COR-L47 (cell line): ENCODE results near the gene HUNK.

ENCODE experiments used
- DNase-seq: peaks from one replicate; lab custom pipeline; 2025; lab: John Stamatoyannopoulos, UW

HUNK gene

DNA sequence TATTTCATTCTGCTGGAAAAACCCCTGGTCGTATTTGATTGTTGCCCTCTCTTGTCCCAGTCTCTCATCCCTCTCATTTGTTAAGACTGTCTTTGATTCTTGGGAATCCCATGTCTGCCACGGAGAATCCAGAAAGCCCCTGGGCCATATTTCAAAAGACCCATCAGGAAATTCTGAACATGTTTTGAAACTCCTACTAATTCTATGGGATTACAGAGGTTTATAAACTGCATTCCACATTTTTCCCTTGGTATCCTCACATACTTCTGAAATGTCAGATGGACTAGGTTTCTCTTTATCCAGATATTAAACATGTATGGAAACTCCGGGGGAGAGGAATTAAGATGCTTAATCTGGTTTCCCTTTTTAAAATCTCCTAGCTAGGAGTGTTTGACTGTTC, 80.0 kb downstream of the HUNK start:
- no peak for DNase-seq

GRCh38 chr21:31957631-31958030, 84.8 kb downstream of the HUNK start:
- DNase-seq: no peak

DNA sequence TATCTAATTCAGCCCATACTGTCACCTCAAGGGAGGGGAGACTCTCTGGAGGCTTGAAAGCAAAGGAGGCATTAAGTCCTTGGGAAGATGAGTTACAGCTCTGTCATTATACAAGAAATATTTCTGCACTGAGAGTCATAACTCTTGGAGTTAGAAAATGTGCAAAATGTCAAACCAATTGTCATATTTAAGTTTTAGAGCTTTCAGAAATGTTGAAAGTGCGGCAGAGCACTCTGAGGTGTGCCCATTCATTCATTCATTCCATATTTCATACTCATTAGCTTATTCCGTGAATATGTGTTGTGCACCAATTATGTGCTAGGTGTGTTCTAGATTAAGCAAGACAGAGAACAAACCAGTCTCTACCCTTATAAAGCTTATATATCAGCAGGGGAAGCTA, 87.1 kb downstream of the HUNK start:
- DNase-seq: no peak

DNA sequence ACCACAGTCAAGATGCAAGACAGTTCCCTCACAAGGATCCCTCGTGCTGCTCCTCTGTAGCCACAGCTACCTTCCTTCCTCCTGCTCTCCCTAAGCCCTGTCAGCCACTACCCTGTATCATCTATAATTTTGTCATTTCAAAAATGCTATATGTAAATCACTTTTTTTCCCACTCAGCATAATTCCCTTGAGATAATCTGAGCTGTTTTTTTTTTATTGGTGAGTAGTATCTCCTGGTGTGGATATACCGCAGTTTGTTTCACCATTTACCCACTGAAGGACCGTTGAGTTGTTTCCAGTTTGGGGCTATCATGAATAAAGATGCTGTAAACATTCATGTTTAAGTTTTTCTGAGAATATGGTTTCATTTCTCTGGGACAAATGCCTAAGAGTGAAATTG, 88.2 kb downstream of the HUNK start:
- DNase-seq: no peak

- no peak for DNase-seq
Measured at GRCh38 chr21:31961704-31962103, 88.9 kb downstream of the HUNK start.

GRCh38 chr21:31964692-31965091, 91.9 kb downstream of the HUNK start:
- DNase-seq: no peak

DNA sequence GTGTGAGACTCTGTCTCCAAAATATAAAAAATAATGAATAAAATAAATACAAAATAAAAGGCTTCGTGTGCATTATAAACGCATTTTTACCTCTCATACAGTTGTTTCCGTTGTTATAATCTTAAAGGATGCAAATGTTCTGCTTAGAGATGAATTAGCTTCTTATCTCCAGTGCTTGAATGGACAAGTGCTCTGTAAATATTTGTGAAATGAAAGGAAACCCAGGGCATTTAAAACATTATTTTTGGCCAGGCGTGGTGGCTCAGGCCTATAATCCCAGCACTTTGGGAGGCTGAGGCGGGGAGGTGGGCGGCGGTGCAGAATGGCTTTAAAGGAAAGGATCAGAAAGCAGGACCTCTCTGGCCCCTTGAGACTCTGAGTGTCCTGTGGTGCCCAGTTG, 94.5 kb downstream of the HUNK start:
- DNase-seq: no peak

- no peak for DNase-seq
Measured at GRCh38 chr21:31972622-31973021, 99.8 kb downstream of the HUNK start.

DNA sequence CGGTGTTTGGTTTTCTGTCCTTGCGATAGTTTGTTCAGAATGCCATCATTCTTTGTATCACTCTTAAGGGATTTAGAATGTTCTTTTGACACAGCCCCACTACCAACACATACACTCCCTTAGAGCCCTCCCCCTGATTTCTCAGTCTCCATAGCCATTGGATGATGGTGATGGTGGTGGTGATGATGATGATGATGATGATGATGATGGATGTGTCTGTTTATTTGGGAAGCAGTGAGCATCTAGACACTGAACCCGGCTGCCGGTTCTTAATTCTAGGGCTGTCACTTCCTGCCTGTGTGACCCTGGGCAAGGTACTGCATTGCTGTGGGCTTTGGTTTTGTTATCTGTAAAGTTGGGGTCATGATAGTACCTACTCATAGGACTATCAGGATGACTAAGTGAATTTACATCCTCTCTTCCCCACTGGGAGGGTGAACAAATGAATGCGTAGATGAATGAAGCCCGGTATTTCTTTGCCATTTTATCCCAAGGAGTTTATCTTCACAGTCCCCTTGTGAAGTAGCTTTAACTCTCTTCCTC, 100.7 kb downstream of the HUNK start:
- no peak for DNase-seq

DNA sequence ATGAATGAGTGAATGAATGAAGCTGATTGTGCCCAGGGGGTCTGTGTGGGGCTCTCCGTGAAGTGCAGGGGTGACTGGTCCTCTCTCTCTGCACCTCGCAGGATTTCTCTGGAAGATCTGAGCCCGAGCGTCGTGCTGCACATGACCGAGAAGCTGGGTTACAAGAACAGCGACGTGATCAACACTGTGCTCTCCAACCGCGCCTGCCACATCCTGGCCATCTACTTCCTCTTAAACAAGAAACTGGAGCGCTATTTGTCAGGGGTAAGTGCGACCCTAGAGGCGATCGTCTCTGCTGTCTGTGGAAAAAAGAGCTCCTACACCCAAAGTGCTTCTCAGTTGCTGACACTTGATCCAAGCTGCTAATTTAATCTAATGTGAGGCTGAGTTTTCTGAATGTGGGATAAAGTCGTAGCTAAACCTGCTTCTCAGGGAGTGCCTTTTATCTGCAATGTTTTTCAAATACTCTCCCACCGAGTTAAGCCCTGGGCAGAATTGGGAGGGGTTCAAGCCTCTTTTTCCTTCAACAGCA, 101.7 kb downstream of the HUNK start:
- DNase-seq: no peak

- no peak for DNase-seq
Measured at GRCh38 chr21:31975491-31975890, 102.7 kb downstream of the HUNK start.

- DNase-seq: no peak
Measured at GRCh38 chr21:31977816-31978215, 105.0 kb downstream of the HUNK start.

- no peak for DNase-seq
Measured at GRCh38 chr21:31983120-31983519, 110.3 kb downstream of the HUNK start.

- no peak for DNase-seq
Measured at GRCh38 chr21:31983554-31983953, 110.7 kb downstream of the HUNK start.

DNA sequence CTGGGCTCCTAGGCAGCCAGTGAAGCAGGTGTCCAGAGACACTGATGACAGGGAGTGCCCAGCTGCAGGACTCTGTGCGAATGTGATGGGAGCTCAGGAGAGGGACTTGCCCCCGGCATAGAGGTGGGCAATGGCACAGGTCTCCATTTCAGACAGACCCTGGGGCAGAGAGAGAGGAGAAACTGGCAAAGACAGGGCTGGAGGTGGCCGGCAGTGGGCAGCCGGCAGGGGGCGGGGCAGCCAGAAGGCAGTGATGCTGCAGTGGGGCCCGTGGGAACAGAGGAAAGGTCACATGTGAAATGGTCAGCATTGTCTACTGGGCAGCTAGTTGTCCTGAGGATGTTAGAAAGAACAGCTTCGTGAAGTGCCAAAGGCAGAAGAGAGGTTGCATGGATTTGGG, 112.6 kb downstream of the HUNK start:
- no peak for DNase-seq

DNA sequence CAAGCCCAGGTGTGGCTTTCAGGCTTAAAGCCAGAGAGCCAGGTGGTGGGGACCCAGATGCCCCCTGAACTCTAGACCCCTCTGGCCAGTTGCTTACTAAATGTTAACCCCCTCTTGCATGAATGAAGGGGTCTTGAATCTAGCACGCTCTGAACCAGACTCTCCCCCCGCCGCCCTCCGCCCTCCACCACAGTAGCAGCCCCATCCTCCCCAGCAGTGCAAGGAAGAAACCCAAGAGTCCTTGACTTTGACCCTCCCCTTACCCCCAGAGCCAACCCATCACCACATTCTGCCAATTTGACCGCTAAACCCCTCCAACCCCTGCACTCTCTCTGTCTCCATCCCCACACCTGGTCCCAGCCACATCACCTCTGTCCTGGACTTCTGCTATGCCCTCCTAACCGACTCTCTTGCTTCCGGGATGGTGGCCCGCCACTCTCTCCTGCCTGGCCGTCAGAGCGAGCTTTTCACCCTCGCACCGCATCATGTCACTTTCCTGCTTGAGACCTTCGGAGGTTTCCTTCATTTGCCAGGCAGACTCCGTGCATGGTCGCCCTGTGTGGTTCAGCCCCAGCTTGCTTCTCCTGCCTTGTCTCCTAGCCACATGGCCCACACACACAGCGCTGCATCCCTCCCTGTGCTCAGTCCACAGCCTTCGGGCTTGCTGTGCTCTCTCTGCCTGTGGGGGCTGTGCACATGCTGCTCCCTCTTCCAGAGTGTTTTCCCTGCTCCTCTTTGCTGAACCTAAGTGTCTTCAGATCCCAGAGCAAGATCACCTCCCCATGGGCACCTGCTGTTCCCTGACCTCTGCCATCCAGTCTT, 113.4 kb downstream of the HUNK start:
- DNase-seq: no peak

GRCh38 chr21:31987696-31988095, 114.9 kb downstream of the HUNK start:
- no peak for DNase-seq

DNA sequence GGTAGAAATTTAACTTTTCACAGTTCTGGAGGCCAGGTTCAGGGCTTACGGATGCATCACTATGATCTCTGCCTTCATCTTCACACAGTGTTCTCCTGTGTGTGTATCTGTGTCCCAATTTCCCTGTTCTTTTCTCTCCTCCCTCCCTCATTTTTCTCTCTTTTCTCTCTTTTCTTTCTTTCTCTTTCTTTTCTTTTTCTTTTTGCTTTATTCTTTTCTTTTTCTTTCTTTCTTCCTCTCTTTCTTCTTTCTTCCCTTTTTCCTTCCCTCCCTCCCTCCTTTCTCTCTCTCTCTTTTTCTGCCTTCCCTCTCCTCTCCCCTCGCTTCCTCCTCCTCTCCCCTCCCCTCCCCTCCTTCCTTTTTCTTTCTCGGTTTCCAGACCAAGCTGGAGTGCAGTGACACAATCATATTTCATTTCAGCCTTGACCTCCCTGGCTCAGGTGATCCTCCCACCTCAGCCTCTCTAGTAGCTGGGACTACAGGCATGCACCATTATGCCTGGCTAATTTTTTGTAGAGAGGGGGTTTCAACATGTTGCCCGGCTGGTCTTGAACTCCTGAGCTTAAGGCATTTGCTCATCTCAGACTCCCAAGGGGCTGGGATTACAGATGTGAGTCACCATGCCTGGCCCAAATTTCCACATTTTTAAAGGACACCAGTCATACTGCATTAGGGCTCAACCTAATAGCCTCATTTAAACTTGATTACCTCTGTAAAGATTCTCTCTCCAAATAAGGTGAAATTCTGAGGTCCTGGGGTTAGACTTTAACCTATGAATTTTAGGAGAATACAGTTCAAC, 115.9 kb downstream of the HUNK start:
- DNase-seq: no peak

DNA sequence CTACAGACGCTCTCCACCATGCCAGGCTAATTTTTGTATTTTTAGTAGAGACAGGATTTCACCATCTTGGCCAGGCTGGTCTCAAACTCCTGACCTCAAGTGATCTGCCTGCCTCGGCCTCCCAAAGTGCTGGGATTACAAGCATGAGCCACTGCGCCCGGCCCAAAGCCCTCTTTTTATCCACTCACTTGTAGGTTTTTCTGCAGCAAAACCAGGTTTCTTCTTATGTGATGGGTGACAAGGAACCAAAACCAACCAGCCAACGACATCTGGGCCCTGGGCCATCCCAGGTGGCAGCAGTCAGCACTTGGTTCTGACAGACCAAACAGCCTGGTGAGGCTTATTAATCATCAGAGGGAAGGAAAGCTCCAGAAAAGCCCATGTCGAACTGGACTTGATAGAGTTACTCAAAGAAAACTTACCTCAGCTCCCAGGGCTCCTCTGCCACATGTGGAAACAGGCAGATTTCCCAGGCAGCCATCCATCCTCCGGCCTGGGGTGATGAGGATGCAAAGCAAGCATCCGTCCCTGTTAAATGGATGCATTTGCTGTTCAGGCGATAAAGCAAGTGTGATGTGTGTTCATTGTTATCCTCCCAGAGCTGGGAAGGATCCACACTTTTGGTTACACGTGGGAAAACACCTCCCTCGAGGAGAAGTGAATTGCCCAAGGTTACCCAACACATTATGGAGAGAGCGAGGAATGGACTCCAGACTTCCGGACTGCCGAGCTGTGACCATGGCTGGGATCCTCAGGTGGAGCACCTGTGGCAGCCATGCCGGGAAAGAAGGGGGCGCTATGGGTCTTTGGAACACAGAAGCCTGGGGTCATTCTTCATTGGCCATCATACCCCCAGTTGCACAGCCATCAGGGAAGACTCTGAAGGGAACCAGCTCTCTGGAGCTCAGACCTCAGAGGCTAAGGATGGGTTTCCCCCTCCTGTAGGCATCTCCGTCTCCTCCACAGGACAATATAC, 118.8 kb downstream of the HUNK start:
- no peak for DNase-seq

- no peak for DNase-seq
Measured at GRCh38 chr21:31992391-31992790, 119.6 kb downstream of the HUNK start.
